H9 (cell line): ENCODE data around the gene KMT2C. TPM values are rescaled to one million over a fixed set of nuclear protein-coding genes. Genes with fewer than 3 reads are reported as not detected.
A peak's percentile ranks its signal among the peaks of the same experiment; 100 is the strongest.

ENCODE experiments used
- DNase-seq: peaks from one replicate; pipeline ENCODE4 v3.0.0-alpha.2; 2017
- H2AFZ ChIP-seq: one replicate; pipeline ENCODE4 v1.6.1; 2013; ENCODE audit warnings: mild to moderate bottlenecking, low read length, control low read depth, moderate library complexity
- H2AK5ac ChIP-seq: 2 replicates; pipeline ENCODE4 v1.6.1; 2013; ENCODE audit warnings: low read length, control low read depth, mixed read lengths; ENCODE audit not compliant: insufficient read length
- H2BK120ac ChIP-seq: one replicate; pipeline ENCODE4 v1.6.1; 2013; ENCODE audit warnings: low read depth, mild to moderate bottlenecking, low read length, control low read depth, inconsistent platforms; ENCODE audit not compliant: poor library complexity, severe bottlenecking
- H2BK12ac ChIP-seq: 2 replicates; pipeline ENCODE4 v1.6.1; 2013; ENCODE audit warnings: low read length, control low read depth, mixed read lengths, low read depth; ENCODE audit not compliant: insufficient read length
- H2BK15ac ChIP-seq: 2 replicates; pipeline ENCODE4 v1.6.1; 2013; ENCODE audit warnings: low read depth, low read length, control low read depth
- H2BK20ac ChIP-seq: one replicate; pipeline ENCODE4 v1.6.1; 2013; ENCODE audit warnings: low read depth, mild to moderate bottlenecking, low read length, control low read depth, inconsistent platforms; ENCODE audit not compliant: poor library complexity, severe bottlenecking
- H2BK5ac ChIP-seq: 2 replicates; pipeline ENCODE4 v1.6.1; 2013; ENCODE audit warnings: low read length, control low read depth, mixed read lengths; ENCODE audit not compliant: insufficient read length
- H3K14ac ChIP-seq: 2 replicates; pipeline ENCODE4 v1.6.1; 2013; ENCODE audit warnings: low read length, control low read depth; ENCODE audit not compliant: insufficient read depth
- H3K18ac ChIP-seq: 2 replicates; pipeline ENCODE4 v1.6.1; 2013; ENCODE audit warnings: low read depth, mild to moderate bottlenecking, mixed read lengths, low read length, control low read depth; ENCODE audit not compliant: insufficient read length
- H3K23ac ChIP-seq: 2 replicates; pipeline ENCODE4 v1.6.1; 2013; ENCODE audit warnings: low read length, control low read depth, mixed read lengths, low read depth; ENCODE audit not compliant: insufficient read length
- H3K23me2 ChIP-seq: 2 replicates; pipeline ENCODE4 v1.6.1; 2013; ENCODE audit warnings: low read depth, mild to moderate bottlenecking, mixed read lengths, low read length, control low read depth; ENCODE audit not compliant: insufficient read length, poor library complexity, severe bottlenecking
- H3K27ac ChIP-seq: 2 replicates; pipeline ENCODE4 v1.5.1; 2013; ENCODE audit warnings: low read length, control low read depth, mixed read lengths, low read depth; ENCODE audit not compliant: insufficient read length
- H3K27me3 ChIP-seq: 2 replicates; pipeline ENCODE4 v1.6.1; 2013; ENCODE audit warnings: low read length, control low read depth, inconsistent platforms; ENCODE audit not compliant: insufficient read depth
- H3K4ac ChIP-seq: 2 replicates; pipeline ENCODE4 v1.6.1; 2013; ENCODE audit warnings: low read depth, mild to moderate bottlenecking, control low read depth, inconsistent platforms, low read length, moderate library complexity
- H3K4me1 ChIP-seq: 2 replicates; pipeline ENCODE4 v1.6.1; 2013; ENCODE audit warnings: low read length, control low read depth, inconsistent platforms; ENCODE audit not compliant: insufficient read depth
- H3K4me2 ChIP-seq: 2 replicates; pipeline ENCODE4 v1.6.1; 2013; ENCODE audit warnings: low read length, control low read depth, mixed read lengths; ENCODE audit not compliant: insufficient read length, insufficient read depth
- H3K56ac ChIP-seq: 2 replicates; pipeline ENCODE4 v1.6.1; 2013; ENCODE audit warnings: low read depth, mild to moderate bottlenecking, mixed read lengths, low read length, control low read depth; ENCODE audit not compliant: insufficient read length
- H3K79me1 ChIP-seq: 2 replicates; pipeline ENCODE4 v1.6.1; 2013; ENCODE audit warnings: low read depth, mild to moderate bottlenecking, moderate library complexity, low read length, control low read depth, inconsistent platforms; ENCODE audit not compliant: insufficient read depth, poor library complexity, severe bottlenecking
- H3K79me2 ChIP-seq: 2 replicates; pipeline ENCODE4 v1.6.1; 2013; ENCODE audit warnings: low read length, control low read depth, inconsistent platforms; ENCODE audit not compliant: insufficient read depth
- H3K9ac ChIP-seq: 2 replicates; pipeline ENCODE4 v1.6.1; 2013; ENCODE audit warnings: low read length, control low read depth, mixed read lengths; ENCODE audit not compliant: insufficient read length; ENCODE audit errors: extremely low read depth
- H3K9me3 ChIP-seq: one replicate; pipeline ENCODE4 v1.6.1; 2013; ENCODE audit warnings: low read depth, low read length, inconsistent platforms; ENCODE audit not compliant: control insufficient read depth
- H3T11ph ChIP-seq: one replicate; pipeline ENCODE4 v1.6.1; 2013; ENCODE audit warnings: mild to moderate bottlenecking, low read length, control low read depth, inconsistent platforms
- H4K20me1 ChIP-seq: one replicate; pipeline ENCODE4 v1.6.1; 2013; ENCODE audit not compliant: control insufficient read depth, insufficient read length, insufficient read depth
- H4K5ac ChIP-seq: 2 replicates; pipeline ENCODE4 v1.6.1; 2013; ENCODE audit warnings: low read depth, mild to moderate bottlenecking, mixed read lengths, low read length, control low read depth; ENCODE audit not compliant: insufficient read length
- H4K8ac ChIP-seq: replicated peaks from 2 replicates; pipeline ENCODE4 v1.6.1; 2013; ENCODE audit warnings: low read length, control low read depth, mixed read lengths, low read depth; ENCODE audit not compliant: insufficient read length
- H4K91ac ChIP-seq: 2 replicates; pipeline ENCODE4 v1.6.1; 2013; ENCODE audit warnings: low read depth, mild to moderate bottlenecking, moderate library complexity, mixed read lengths, low read length, control low read depth; ENCODE audit not compliant: insufficient read length
- H3K27ac Mint-ChIP-seq, 3 experiments: 2 replicates in 2 of 3; 3 replicates in 1 of 3; pipeline ENCODE4 v1.8.0; 2020 to 2021; ENCODE audit warnings: mixed read lengths in 3 of 3, mild to moderate bottlenecking in 1 of 3, moderate library complexity in 1 of 3
- H3K27me3 Mint-ChIP-seq: 2 replicates; pipeline ENCODE4 v1.8.0; 2021; ENCODE audit warnings: low read depth, mild to moderate bottlenecking, moderate library complexity, mixed read lengths
- H3K36me3 Mint-ChIP-seq, 3 experiments: 2 replicates in 2 of 3; 3 replicates in 1 of 3; pipeline ENCODE4 v1.8.0; 2020 to 2021; ENCODE audit warnings: low read depth in 3 of 3, mixed read lengths in 3 of 3; ENCODE audit not compliant: insufficient read depth in 1 of 3
- H3K4me1 Mint-ChIP-seq, 2 experiments: 2 replicates each; pipeline ENCODE4 v1.8.0; 2020; ENCODE audit warnings: mixed read lengths in 2 of 2
- H3K4me3 Mint-ChIP-seq, 2 experiments: 2 replicates in 1 of 2; 3 replicates in 1 of 2; pipeline ENCODE4 v1.8.0; 2020 to 2021; ENCODE audit warnings: mild to moderate bottlenecking in 2 of 2, mixed read lengths in 2 of 2, moderate library complexity in 1 of 2
- H3K9me3 Mint-ChIP-seq, 2 experiments: 2 replicates in 1 of 2; 3 replicates in 1 of 2; pipeline ENCODE4 v1.8.0; 2020; ENCODE audit warnings: mild to moderate bottlenecking in 2 of 2, mixed read lengths in 2 of 2, moderate library complexity in 1 of 2
- CTCF ChIP-seq: fragments of 200-600 bp; sonication (generic); conservative IDR thresholded peaks from 3 replicates; pipeline ENCODE4 v1.8.0; 2021; ENCODE audit warnings: antibody characterized with exemption, mild to moderate bottlenecking
- WGBS: extraction: QIAGEN DNeasy Blood & Tissue Kit; methylation state at CpG from one replicate; pipeline ENCODE4 v1.1.7; 2013; ENCODE audit warnings: missing lambda C conversion rate, low lambda C conversion rate, mixed read lengths; ENCODE audit not compliant: insufficient read length; ENCODE audit errors: extremely low coverage; 5-methylcytosine and 5-hydroxymethylcytosine counted together
- total RNA-seq: library from RNA; stranded (reverse); gene quantifications from 2 replicates; pipeline ENCODE4 v1.2.1, GENCODE V29; 2021

KMT2C gene
- total RNA-seq, 1 experiment from 2014 or later = 32.2 TPM

GRCh38 chr7:152459724-152460251 is 24.0 kb upstream of the KMT2C start:
- Mint-ChIP-seq H3K27ac (peak overlapping the region in 1 of 3 experiments; percentile 65; a peak in 1 of 7 replicates), H3K36me3 (0 out of 7 replicates have a peak, but pooled peaks cover 0 to 2% (median 0%) of the 10 kb centered on the region in 3 experiments), H3K4me1 (peaks cover 17 to 21% of the 10 kb centered on the region in 2 experiments), H3K27me3 (no peaks in the 10 kb centered on the region), H3K4me3 (no peak overlapping the region), H3K9me3 (no peaks in the 10 kb centered on the region)
- Histone ChIP-seq H3K27ac (no peak overlapping the region), H3K23ac (no peak overlapping the region), H2BK120ac (no peak overlapping the region), H3K9ac (no peak overlapping the region), H4K8ac (no peak overlapping the region), H3K4ac (no peak overlapping the region), H3K14ac (no peak overlapping the region), H3K4me1 (no peaks in the 10 kb centered on the region), H2BK20ac (no peak overlapping the region), H4K91ac (no peak overlapping the region), H4K20me1 (no peaks in the 10 kb centered on the region), H3K27me3 (no peaks in the 10 kb centered on the region), H2AK5ac (no peak overlapping the region), H3T11ph (no peak overlapping the region), H3K23me2 (peaks cover 5% of the 10 kb centered on the region), H2BK15ac (no peak overlapping the region), H2BK12ac (no peak overlapping the region), H3K56ac (no peak overlapping the region), H4K5ac (no peak overlapping the region), H3K79me1 (no peaks in the 10 kb centered on the region), H3K18ac (no peak overlapping the region), H3K79me2 (no peaks in the 10 kb centered on the region), H2BK5ac (no peak overlapping the region), H2AFZ (no peak overlapping the region), H3K4me2 (no peak overlapping the region), H3K9me3 (no peaks in the 10 kb centered on the region)
- no peak for TF ChIP-seq CTCF
- DNase-seq = no peak
- WGBS = no CpG with 5 or more reads among the region's 5 CpGs
